WTC11 (cell line): Measurements from ENCODE around the gene KRTAP3-2. TPM values are rescaled to one million over a fixed set of nuclear protein-coding genes. Genes with fewer than 3 reads are reported as not detected.

ENCODE experiments used
- ATAC-seq: fragments of 200-7000 bp; cut with Tn5 transposase; 2 replicates; pipeline ENCODE4 v1.10.0; 2021; ENCODE audit warnings: mild to moderate bottlenecking, moderate library complexity
- CTCF ChIA-PET: fragments of 300-600 bp; sonication (Branson Sonifier 250); formaldehyde crosslinking; loops from one replicate; lab custom pipeline; 2021; ENCODE audit warnings: antibody characterized with exemption; lab: Charles Lee
- POLR2A ChIA-PET: fragments of 350-600 bp; sonication (Branson Sonifier 250); formaldehyde crosslinking; loops from one replicate; lab custom pipeline; 2021; ENCODE audit warnings: antibody characterized with exemption; lab: Charles Lee
- DNase-seq: peaks from one replicate; pipeline ENCODE4 v3.0.0; 2021; ENCODE audit warnings: low spot score
- H3K27ac Mint-ChIP-seq: 2 replicates; pipeline ENCODE4 v1.8.0; 2021; ENCODE audit warnings: mixed read lengths
- H3K27me3 Mint-ChIP-seq: 2 replicates; pipeline ENCODE4 v1.8.0; 2021; ENCODE audit warnings: low read depth, mild to moderate bottlenecking, moderate library complexity, mixed read lengths
- H3K36me3 Mint-ChIP-seq: 2 replicates; pipeline ENCODE4 v1.8.0; 2021; ENCODE audit warnings: mixed read lengths
- H3K4me1 Mint-ChIP-seq: 2 replicates; pipeline ENCODE4 v1.8.0; 2022; ENCODE audit warnings: mixed read lengths
- H3K4me3 Mint-ChIP-seq: 2 replicates; pipeline ENCODE4 v1.8.0; 2021; ENCODE audit warnings: mild to moderate bottlenecking, moderate library complexity, mixed read lengths
- H3K9me3 Mint-ChIP-seq: 2 replicates; pipeline ENCODE4 v1.8.0; 2021; ENCODE audit warnings: mixed read lengths
- IRF2 ChIP-seq: sonication (generic); formaldehyde crosslinking; IDR thresholded peaks from 2 replicates; pipeline ENCODE4 v1.8.0; 2022; ENCODE audit warnings: low read depth, missing genetic modification reagents, borderline replicate concordance
- JUN ChIP-seq: sonication (generic); formaldehyde crosslinking; IDR thresholded peaks from 2 replicates; pipeline ENCODE4 v1.8.0; 2023; ENCODE audit warnings: mild to moderate bottlenecking, missing genetic modification reagents
- KAT7 ChIP-seq: sonication (generic); formaldehyde crosslinking; IDR thresholded peaks from 2 replicates; pipeline ENCODE4 v1.8.1; 2023; ENCODE audit warnings: missing genetic modification reagents, mild to moderate bottlenecking, borderline replicate concordance
- MYBL2 ChIP-seq: sonication (generic); formaldehyde crosslinking; IDR thresholded peaks from 2 replicates; pipeline ENCODE4 v1.8.1; 2023; ENCODE audit warnings: mild to moderate bottlenecking, moderate library complexity, missing genetic modification reagents
- NR2C2 ChIP-seq: sonication (generic); formaldehyde crosslinking; IDR thresholded peaks from 2 replicates; pipeline ENCODE4 v1.8.0; 2022; ENCODE audit warnings: mild to moderate bottlenecking, missing genetic modification reagents
- OVOL2 ChIP-seq: fragments of 250-450 bp; sonication (Bioruptor Pico); IDR thresholded peaks from 2 replicates; pipeline ENCODE4 v1.9.0; 2021; ENCODE audit warnings: mild to moderate bottlenecking, borderline replicate concordance
- RELA ChIP-seq: sonication (generic); formaldehyde crosslinking; IDR thresholded peaks from 2 replicates; pipeline ENCODE4 v1.8.1; 2022; ENCODE audit warnings: missing genetic modification reagents, mild to moderate bottlenecking, borderline replicate concordance
- SP1 ChIP-seq: sonication (generic); formaldehyde crosslinking; conservative IDR thresholded peaks from 2 replicates; pipeline ENCODE4 v1.8.1; 2022; ENCODE audit warnings: missing genetic modification reagents
- ZNF423 ChIP-seq: fragments of 250-450 bp; sonication (Bioruptor Pico); IDR thresholded peaks from 2 replicates; pipeline ENCODE4 v2.1.2; 2022; ENCODE audit warnings: mild to moderate bottlenecking, moderate library complexity
- total RNA-seq: library from RNA; stranded (reverse); gene quantifications from 3 replicates; pipeline ENCODE4 v1.2.3, GENCODE V29; 2021
- TF ChIP-seq, protein P1 (sequence below): sonication (generic); formaldehyde crosslinking; IDR thresholded peaks from 2 replicates; pipeline ENCODE4 v1.8.0; 2022; ENCODE audit warnings: mild to moderate bottlenecking, missing genetic modification reagents
- TF ChIP-seq, protein P2 (sequence below): sonication (generic); formaldehyde crosslinking; IDR thresholded peaks from 2 replicates; pipeline ENCODE4 v1.8.0; 2023; ENCODE audit warnings: missing genetic modification reagents
- TF ChIP-seq, protein P3 (sequence below): fragments of 250-450 bp; sonication (Bioruptor Pico); IDR thresholded peaks from 2 replicates; pipeline ENCODE4 v1.9.0; 2021; ENCODE audit warnings: mild to moderate bottlenecking
- TF ChIP-seq, protein P4 (sequence below): sonication (generic); formaldehyde crosslinking; IDR thresholded peaks from 2 replicates; pipeline ENCODE4 v1.8.1; 2022; ENCODE audit warnings: mild to moderate bottlenecking, moderate library complexity, missing genetic modification reagents
- TF ChIP-seq, protein P5 (sequence below): sonication (generic); formaldehyde crosslinking; IDR thresholded peaks from 2 replicates; pipeline ENCODE4 v1.8.1; 2022; ENCODE audit warnings: missing genetic modification reagents, borderline replicate concordance
- TF ChIP-seq, protein P6 (sequence below): sonication (generic); formaldehyde crosslinking; conservative IDR thresholded peaks from 2 replicates; pipeline ENCODE4 v1.8.1; 2023; ENCODE audit warnings: mild to moderate bottlenecking, low read depth, missing genetic modification reagents, moderate library complexity
- TF ChIP-seq, protein P7 (sequence below): sonication (generic); formaldehyde crosslinking; IDR thresholded peaks from 2 replicates; pipeline ENCODE4 v1.8.0; 2022; ENCODE audit warnings: mild to moderate bottlenecking, missing genetic modification reagents
- TF ChIP-seq, protein P8 (sequence below): sonication (generic); formaldehyde crosslinking; IDR thresholded peaks from 2 replicates; pipeline ENCODE4 v1.8.1; 2023; ENCODE audit warnings: mild to moderate bottlenecking, missing genetic modification reagents, moderate library complexity

KRTAP3-2 gene
- total RNA-seq, 1 experiment from 2014 or later: not detected

DNA sequence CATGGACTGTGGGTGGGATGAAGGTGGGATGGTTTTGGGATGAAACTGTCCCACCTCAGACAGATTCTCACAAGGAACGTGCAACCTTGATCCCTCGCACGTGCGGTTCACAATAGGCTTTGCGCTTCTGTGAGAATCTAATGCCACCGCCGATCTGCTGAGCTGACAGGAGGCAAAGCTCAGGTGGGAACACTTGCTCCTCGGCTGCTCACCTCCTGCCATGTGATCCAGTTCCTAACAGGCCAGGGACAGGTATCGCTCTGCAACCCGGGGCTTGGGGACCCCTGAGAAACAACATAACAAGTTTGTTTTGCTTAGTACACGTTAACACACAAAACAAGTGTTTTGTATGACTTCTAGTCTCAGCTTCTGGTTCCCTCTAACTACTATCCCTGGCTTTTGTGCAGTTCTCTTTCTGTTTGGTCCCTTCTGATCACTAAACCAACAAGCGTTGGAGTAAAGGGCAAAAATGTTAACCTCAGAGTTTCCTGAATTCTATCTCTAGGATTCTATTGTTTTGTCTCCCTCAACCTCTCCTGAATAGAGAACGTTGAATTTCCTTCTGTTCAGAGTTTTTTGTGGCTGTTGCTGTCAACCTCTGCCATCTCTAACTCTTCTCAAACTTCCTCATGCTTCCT lies 17.0 kb upstream of the KRTAP3-2 start:
- ATAC-seq (no peak), DNase-seq (no peak)
- H3K4me1 Mint-ChIP-seq: no peaks in the 10 kb centered on the region
- H3K36me3 Mint-ChIP-seq: no peaks in the 10 kb centered on the region
- TF ChIP-seq, protein P1, sequence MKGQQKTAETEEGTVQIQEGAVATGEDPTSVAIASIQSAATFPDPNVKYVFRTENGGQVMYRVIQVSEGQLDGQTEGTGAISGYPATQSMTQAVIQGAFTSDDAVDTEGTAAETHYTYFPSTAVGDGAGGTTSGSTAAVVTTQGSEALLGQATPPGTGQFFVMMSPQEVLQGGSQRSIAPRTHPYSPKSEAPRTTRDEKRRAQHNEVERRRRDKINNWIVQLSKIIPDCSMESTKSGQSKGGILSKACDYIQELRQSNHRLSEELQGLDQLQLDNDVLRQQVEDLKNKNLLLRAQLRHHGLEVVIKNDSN (CRISPR knock-in tag): no peak
- TF ChIP-seq RELA (CRISPR knock-in tag) (no peak), OVOL2 (CRISPR knock-in tag) (no peak), SP1 (CRISPR knock-in tag) (no peak)
- no peak overlapping the region for H3K27ac Mint-ChIP-seq
- H3K9me3 Mint-ChIP-seq: peaks cover 7% of the 10 kb centered on the region
- H3K27me3 Mint-ChIP-seq: no peaks in the 10 kb centered on the region
- no peak overlapping the region for H3K4me3 Mint-ChIP-seq
- CTCF ChIA-PET: no interaction called here
- POLR2A ChIA-PET: no interaction called here

DNA sequence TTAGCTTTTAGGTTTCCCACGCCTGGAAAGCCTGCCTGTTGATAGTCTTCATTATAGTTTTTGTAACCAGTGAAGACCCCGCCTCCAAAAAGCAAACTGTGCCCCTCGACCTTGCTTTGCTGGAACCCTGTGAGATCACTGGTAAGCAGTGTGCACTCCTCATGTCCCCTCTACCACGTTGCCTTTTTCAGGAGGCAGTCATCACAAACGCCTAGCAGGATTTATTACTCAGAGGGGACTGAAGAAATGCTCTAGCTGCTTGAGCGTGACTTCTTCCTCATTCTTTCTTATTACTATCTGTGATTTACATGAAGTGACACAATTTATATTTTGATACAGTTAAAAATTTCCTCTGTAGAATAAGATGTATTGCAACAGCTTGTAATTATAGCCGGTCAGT lies 15.7 kb upstream of the KRTAP3-2 start:
- Mint-ChIP-seq H3K4me3 (no peak overlapping the region), H3K9me3 (no peaks in the 10 kb centered on the region), H3K27ac (no peak overlapping the region), H3K27me3 (no peaks in the 10 kb centered on the region), H3K36me3 (no peaks in the 10 kb centered on the region), H3K4me1 (no peaks in the 10 kb centered on the region)
- DNase-seq (no peak), ATAC-seq (no peak)
- ChIA-PET POLR2A (no interaction called here), CTCF (no interaction called here)
- TF ChIP-seq, protein P1 (CRISPR knock-in tag): no peak
- TF ChIP-seq, protein P2, sequence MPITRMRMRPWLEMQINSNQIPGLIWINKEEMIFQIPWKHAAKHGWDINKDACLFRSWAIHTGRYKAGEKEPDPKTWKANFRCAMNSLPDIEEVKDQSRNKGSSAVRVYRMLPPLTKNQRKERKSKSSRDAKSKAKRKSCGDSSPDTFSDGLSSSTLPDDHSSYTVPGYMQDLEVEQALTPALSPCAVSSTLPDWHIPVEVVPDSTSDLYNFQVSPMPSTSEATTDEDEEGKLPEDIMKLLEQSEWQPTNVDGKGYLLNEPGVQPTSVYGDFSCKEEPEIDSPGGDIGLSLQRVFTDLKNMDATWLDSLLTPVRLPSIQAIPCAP (CRISPR knock-in tag): no peak
- TF ChIP-seq, protein P3, sequence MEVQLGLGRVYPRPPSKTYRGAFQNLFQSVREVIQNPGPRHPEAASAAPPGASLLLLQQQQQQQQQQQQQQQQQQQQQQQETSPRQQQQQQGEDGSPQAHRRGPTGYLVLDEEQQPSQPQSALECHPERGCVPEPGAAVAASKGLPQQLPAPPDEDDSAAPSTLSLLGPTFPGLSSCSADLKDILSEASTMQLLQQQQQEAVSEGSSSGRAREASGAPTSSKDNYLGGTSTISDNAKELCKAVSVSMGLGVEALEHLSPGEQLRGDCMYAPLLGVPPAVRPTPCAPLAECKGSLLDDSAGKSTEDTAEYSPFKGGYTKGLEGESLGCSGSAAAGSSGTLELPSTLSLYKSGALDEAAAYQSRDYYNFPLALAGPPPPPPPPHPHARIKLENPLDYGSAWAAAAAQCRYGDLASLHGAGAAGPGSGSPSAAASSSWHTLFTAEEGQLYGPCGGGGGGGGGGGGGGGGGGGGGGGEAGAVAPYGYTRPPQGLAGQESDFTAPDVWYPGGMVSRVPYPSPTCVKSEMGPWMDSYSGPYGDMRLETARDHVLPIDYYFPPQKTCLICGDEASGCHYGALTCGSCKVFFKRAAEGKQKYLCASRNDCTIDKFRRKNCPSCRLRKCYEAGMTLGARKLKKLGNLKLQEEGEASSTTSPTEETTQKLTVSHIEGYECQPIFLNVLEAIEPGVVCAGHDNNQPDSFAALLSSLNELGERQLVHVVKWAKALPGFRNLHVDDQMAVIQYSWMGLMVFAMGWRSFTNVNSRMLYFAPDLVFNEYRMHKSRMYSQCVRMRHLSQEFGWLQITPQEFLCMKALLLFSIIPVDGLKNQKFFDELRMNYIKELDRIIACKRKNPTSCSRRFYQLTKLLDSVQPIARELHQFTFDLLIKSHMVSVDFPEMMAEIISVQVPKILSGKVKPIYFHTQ (CRISPR knock-in tag): no peak
- TF ChIP-seq, protein P4, sequence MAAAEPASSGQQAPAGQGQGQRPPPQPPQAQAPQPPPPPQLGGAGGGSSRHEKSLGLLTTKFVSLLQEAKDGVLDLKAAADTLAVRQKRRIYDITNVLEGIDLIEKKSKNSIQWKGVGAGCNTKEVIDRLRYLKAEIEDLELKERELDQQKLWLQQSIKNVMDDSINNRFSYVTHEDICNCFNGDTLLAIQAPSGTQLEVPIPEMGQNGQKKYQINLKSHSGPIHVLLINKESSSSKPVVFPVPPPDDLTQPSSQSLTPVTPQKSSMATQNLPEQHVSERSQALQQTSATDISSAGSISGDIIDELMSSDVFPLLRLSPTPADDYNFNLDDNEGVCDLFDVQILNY: no peak
- TF ChIP-seq, protein P5, sequence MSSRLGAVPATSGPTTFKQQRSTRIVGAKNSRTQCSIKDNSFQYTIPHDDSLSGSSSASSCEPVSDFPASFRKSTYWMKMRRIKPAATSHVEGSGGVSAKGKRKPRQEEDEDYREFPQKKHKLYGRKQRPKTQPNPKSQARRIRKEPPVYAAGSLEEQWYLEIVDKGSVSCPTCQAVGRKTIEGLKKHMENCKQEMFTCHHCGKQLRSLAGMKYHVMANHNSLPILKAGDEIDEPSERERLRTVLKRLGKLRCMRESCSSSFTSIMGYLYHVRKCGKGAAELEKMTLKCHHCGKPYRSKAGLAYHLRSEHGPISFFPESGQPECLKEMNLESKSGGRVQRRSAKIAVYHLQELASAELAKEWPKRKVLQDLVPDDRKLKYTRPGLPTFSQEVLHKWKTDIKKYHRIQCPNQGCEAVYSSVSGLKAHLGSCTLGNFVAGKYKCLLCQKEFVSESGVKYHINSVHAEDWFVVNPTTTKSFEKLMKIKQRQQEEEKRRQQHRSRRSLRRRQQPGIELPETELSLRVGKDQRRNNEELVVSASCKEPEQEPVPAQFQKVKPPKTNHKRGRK: no peak
- no peak for TF ChIP-seq NR2C2 (CRISPR knock-in tag)
- no peak for TF ChIP-seq IRF2 (CRISPR knock-in tag)
- no peak for TF ChIP-seq RELA (CRISPR knock-in tag)
- no peak for TF ChIP-seq JUN (CRISPR knock-in tag)
- TF ChIP-seq, protein P6, sequence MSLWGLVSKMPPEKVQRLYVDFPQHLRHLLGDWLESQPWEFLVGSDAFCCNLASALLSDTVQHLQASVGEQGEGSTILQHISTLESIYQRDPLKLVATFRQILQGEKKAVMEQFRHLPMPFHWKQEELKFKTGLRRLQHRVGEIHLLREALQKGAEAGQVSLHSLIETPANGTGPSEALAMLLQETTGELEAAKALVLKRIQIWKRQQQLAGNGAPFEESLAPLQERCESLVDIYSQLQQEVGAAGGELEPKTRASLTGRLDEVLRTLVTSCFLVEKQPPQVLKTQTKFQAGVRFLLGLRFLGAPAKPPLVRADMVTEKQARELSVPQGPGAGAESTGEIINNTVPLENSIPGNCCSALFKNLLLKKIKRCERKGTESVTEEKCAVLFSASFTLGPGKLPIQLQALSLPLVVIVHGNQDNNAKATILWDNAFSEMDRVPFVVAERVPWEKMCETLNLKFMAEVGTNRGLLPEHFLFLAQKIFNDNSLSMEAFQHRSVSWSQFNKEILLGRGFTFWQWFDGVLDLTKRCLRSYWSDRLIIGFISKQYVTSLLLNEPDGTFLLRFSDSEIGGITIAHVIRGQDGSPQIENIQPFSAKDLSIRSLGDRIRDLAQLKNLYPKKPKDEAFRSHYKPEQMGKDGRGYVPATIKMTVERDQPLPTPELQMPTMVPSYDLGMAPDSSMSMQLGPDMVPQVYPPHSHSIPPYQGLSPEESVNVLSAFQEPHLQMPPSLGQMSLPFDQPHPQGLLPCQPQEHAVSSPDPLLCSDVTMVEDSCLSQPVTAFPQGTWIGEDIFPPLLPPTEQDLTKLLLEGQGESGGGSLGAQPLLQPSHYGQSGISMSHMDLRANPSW: no peak
- TF ChIP-seq KAT7 (CRISPR knock-in tag): no peak
- no peak for TF ChIP-seq MYBL2 (CRISPR knock-in tag)
- TF ChIP-seq, protein P7, sequence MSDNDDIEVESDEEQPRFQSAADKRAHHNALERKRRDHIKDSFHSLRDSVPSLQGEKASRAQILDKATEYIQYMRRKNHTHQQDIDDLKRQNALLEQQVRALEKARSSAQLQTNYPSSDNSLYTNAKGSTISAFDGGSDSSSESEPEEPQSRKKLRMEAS (CRISPR knock-in tag): no peak
- no peak for TF ChIP-seq ZNF423
- TF ChIP-seq, protein P8, sequence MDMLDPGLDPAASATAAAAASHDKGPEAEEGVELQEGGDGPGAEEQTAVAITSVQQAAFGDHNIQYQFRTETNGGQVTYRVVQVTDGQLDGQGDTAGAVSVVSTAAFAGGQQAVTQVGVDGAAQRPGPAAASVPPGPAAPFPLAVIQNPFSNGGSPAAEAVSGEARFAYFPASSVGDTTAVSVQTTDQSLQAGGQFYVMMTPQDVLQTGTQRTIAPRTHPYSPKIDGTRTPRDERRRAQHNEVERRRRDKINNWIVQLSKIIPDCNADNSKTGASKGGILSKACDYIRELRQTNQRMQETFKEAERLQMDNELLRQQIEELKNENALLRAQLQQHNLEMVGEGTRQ (CRISPR knock-in tag): no peak
